HUES6 (cell line): ENCODE measurements around the gene LBHD2.
A peak's percentile ranks its signal among the peaks of the same experiment; 100 is the strongest.
"Not testable (repeated sequence)": the region's sequence is repeated elsewhere in the genome, so short reads cannot be mapped to it uniquely, and the experiment has no call there.

Source experiments
- H3K27ac ChIP-seq: 2 replicates; pipeline ENCODE4 v1.7.0; 2013; ENCODE audit warnings: low read depth, mild to moderate bottlenecking, low read length, inconsistent platforms
- H3K27me3 ChIP-seq: 2 replicates; pipeline ENCODE4 v1.6.1; 2013; ENCODE audit warnings: low read length; ENCODE audit not compliant: control insufficient read depth, insufficient read depth
- H3K36me3 ChIP-seq: 2 replicates; pipeline ENCODE4 v1.6.1; 2013; ENCODE audit warnings: low read length; ENCODE audit not compliant: control insufficient read depth, insufficient read depth
- H3K4me1 ChIP-seq: 2 replicates; pipeline ENCODE4 v1.6.1; 2013; ENCODE audit warnings: low read length; ENCODE audit not compliant: control insufficient read depth, insufficient read depth
- H3K4me3 ChIP-seq: 2 replicates; pipeline ENCODE4 v1.5.1; 2013; ENCODE audit warnings: low read depth, low read length
- H3K9ac ChIP-seq: one replicate; pipeline ENCODE4 v1.6.1; 2013; ENCODE audit warnings: mild to moderate bottlenecking, low read length
- H3K9me3 ChIP-seq: 2 replicates; pipeline ENCODE4 v1.6.1; 2013; ENCODE audit warnings: low read depth, low read length; ENCODE audit not compliant: control insufficient read depth, insufficient read depth

Gene LBHD2

GRCh38 chr14:103108749-103109207 is 24.8 kb downstream of the LBHD2 start:
- peaks cover 24% of the 10 kb centered on the region for H3K27me3 ChIP-seq
- H3K9ac ChIP-seq, result peak overlapping the region; percentile 32
- peaks cover 60% of the 10 kb centered on the region for H3K4me1 ChIP-seq
- H3K27ac ChIP-seq, result peak overlapping the region; percentile 10; the same call in 1 of the 2 replicates
- no peaks in the 10 kb centered on the region for H3K36me3 ChIP-seq
- no peaks in the 10 kb centered on the region for H3K9me3 ChIP-seq
- H3K4me3 ChIP-seq, result peak overlapping the region; percentile 26; the same call in 1 of the 2 replicates

GRCh38 chr14:103109535-103110441 is 25.8 kb downstream of the LBHD2 start:
- Histone ChIP-seq H3K27ac (peak overlapping the region; percentile 87), H3K27me3 (peaks cover 14% of the 10 kb centered on the region), H3K36me3 (no peaks in the 10 kb centered on the region), H3K9me3 (no peaks in the 10 kb centered on the region), H3K9ac (peak overlapping the region; percentile 76), H3K4me3 (peak overlapping the region; percentile 46), H3K4me1 (peaks cover 52% of the 10 kb centered on the region)

- Histone ChIP-seq H3K9me3 (no peaks in the 10 kb centered on the region), H3K36me3 (no peaks in the 10 kb centered on the region), H3K27ac (peak overlapping the region; percentile 87; the same call in 1 of the 2 replicates), H3K4me3 (peak overlapping the region; percentile 46; the same call in 1 of the 2 replicates), H3K9ac (peak overlapping the region; percentile 59), H3K4me1 (peaks cover 46% of the 10 kb centered on the region), H3K27me3 (peaks cover 7% of the 10 kb centered on the region)
These were observed 26.7 kb downstream of the LBHD2 start for GRCh38 chr14:103110681-103111231.

DNA sequence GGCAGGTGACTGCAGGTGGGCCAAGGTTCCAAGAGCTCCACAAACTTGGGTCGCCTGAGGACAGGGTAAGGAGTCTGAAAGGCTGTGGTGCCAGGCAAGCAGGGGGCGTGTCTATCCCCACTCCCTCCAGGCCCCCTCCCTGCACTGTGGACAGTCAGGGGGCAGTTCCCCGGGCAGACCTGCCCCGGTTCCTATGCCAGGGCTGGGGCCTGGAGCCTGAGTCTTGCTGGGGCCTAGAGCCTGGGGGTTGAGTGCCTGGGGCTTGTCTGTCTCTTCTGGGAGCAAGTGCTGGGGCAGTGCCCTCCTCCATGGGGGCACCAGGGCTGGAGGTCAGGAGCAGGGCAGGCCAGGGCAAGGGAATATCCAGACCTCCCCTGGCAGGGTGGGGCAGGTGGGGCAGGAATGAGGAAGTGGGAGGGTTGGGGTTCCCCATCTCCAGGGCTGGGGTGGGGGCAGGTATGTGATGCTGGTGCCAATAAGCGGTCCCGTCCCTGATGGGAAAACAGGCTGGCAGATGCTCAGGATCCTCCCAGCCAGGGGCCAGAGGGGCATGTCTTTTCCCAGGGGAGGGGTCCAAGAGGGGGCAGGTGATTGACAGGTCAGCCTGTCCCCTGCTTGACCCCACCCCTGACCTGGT is 27.3 kb downstream of the LBHD2 start:
- Histone ChIP-seq H3K27ac (no peak overlapping the region), H3K9ac (no peak overlapping the region)

GRCh38 chr14:103112400-103113243 is 28.6 kb downstream of the LBHD2 start:
- H3K9me3 ChIP-seq, result no peaks in the 10 kb centered on the region
- H3K27me3 ChIP-seq, result no peaks in the 10 kb centered on the region
- H3K4me3 ChIP-seq, result no peak overlapping the region
- peaks cover 46% of the 10 kb centered on the region for H3K4me1 ChIP-seq
- H3K9ac ChIP-seq, result no peak overlapping the region
- no peak overlapping the region for H3K27ac ChIP-seq
- H3K36me3 ChIP-seq, result no peaks in the 10 kb centered on the region

More for the DNA sequence above, 27.3 kb downstream of the LBHD2 start:
- H3K4me1 ChIP-seq, result peaks cover 46% of the 10 kb centered on the region
- no peaks in the 10 kb centered on the region for H3K9me3 ChIP-seq
- no peaks in the 10 kb centered on the region for H3K36me3 ChIP-seq
- H3K4me3 ChIP-seq, result no peak overlapping the region
- H3K27me3 ChIP-seq, result peaks cover 3% of the 10 kb centered on the region; the same call in 1 of the 2 replicates

DNA sequence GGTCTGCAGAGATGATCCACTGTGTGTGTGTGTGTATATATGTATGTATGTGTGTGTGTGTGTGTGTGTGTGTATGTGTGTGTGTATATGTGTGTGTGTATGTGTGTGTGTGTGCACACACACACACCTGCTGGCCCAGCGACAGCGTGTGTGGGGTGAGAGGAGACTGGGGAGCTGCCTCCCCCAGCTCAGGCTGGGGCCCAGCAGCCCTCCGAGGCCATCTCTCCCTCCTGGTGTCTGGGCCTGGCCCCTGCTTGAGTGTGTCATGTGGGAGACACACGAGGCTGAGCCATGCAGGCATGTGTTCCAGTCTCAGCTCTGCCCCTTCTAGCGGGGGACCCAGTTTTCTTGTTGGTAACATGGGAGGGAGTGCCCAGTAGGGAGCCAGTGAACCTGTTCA is 29.3 kb downstream of the LBHD2 start:
- Histone ChIP-seq H3K36me3 (no peaks in the 10 kb centered on the region), H3K27ac (no peak overlapping the region), H3K4me3 (no peak overlapping the region), H3K27me3 (no peaks in the 10 kb centered on the region), H3K9ac (no peak overlapping the region), H3K4me1 (peaks cover 41% of the 10 kb centered on the region), H3K9me3 (no peaks in the 10 kb centered on the region)

- H3K4me3 ChIP-seq, result no peak overlapping the region
- H3K4me1 ChIP-seq, result peaks cover 37% of the 10 kb centered on the region
- H3K36me3 ChIP-seq, result no peaks in the 10 kb centered on the region
- no peaks in the 10 kb centered on the region for H3K27me3 ChIP-seq
- H3K9ac ChIP-seq, result no peak overlapping the region
- no peak overlapping the region for H3K27ac ChIP-seq
- no peaks in the 10 kb centered on the region for H3K9me3 ChIP-seq
These were observed 29.8 kb downstream of the LBHD2 start for GRCh38 chr14:103113774-103114173.

DNA sequence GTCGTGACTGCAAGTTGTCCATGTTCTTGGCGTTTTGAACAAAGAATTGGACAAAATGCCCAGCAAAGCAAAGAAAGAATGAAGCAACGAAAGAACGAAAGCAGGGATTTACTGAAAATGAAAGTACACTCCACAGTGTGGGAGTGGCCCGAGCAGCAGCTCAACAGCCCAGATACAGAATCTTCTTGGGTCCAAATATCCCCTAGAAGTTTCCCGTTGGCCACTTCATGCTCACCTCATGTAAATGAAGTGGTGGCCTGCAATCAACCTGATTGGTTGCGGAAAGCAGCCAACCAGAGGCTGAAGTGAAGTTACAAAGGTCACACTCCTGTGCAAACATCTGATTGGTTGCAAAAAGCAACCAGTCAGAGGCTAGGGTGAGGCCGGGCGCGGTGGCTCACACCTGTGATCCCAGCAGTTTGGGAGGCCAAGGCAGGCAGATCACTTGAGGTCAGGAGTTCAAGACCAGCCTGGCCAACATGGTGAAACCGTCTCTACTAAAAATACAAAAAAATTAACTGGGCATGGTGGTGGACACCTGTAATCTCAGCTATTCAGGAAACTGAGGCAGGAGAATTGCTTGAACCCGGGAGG is 31.2 kb downstream of the LBHD2 start:
- H3K4me1 ChIP-seq, result peaks cover 33% of the 10 kb centered on the region
- H3K27me3 ChIP-seq, H3K4me3 ChIP-seq, H3K27ac ChIP-seq, H3K9me3 ChIP-seq, H3K9ac ChIP-seq, H3K36me3 ChIP-seq: not testable (repeated sequence)

DNA sequence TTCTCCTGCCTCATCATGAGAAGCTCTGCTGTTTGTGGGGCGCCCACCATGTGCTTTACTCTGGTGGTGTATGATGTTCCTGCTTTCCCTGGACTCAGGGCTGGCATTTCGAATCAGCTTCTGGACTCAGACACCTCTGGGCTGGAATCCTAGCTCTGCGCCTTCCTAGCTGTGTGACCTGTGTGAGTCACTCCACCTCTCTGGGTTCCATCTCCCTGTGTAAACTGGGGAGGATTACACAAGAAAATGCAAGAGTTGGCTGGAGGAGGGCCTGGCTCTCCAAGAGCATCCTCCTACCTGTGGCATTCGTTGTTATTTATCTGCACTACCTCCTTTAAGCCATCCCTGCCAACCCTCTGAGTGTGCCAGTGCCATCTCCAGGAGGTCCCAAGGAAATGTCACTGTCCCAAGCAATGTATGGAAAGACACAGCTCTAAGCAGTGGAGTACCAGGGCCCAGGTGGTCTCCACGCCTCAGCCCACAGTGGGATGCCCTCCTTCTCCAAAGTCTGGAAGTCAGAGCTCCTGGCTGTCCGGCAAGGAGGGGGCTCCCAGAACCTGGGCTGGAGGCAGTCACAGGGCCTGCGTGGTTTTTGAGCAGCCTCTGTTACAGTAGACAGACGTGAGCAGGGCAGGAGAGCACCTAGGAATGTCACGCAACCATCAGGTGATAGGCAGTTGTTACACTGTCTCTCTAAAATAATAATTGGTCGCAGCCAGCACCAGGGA is 32.0 kb downstream of the LBHD2 start:
- H3K4me3 ChIP-seq, result no peak overlapping the region
- no peaks in the 10 kb centered on the region for H3K9me3 ChIP-seq
- no peak overlapping the region for H3K9ac ChIP-seq
- H3K27me3 ChIP-seq, result no peaks in the 10 kb centered on the region
- no peaks in the 10 kb centered on the region for H3K36me3 ChIP-seq
- no peak overlapping the region for H3K27ac ChIP-seq
- H3K4me1 ChIP-seq, result peaks cover 26% of the 10 kb centered on the region

DNA sequence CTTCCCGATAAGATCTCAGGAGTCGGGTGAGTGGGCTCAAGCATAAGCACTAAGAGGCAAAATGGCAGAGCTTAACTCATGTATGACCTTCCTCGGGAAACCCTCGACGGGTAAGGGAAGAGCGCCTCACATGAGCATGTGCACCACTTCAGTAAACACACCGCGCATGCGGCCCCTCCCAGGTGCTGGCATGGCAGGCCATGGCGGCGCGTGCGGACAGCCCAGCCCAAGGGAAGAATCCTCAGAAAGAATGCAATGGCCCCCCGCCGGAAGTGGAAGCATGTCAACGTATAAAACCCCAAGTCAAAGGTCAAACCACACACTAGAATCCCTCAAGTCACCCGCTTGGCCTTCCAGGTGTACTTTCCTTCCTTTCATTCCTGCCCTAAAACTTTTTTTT is 32.6 kb downstream of the LBHD2 start:
- H3K4me1 ChIP-seq, result peaks cover 26% of the 10 kb centered on the region

More for the DNA sequence above, 32.6 kb downstream of the LBHD2 start:
- no peak overlapping the region for H3K4me3 ChIP-seq
- H3K9ac ChIP-seq, result no peak overlapping the region
- H3K27me3 ChIP-seq, result no peaks in the 10 kb centered on the region
- no peaks in the 10 kb centered on the region for H3K9me3 ChIP-seq
- H3K27ac ChIP-seq, result no peak overlapping the region
- no peaks in the 10 kb centered on the region for H3K36me3 ChIP-seq
